ENCODE data around the gene CTBP2.
"Not testable (repeated sequence)": the region's sequence is repeated elsewhere in the genome, so short reads cannot be mapped to it uniquely, and the experiment has no call there.

The CTBP2 gene

GRCh38 chr10:125199270-125199669, 38.9 kb upstream of the CTBP2 start:
- Histone ChIP-seq H3K4me3 (ENCODE audit: low read length) (no peak overlapping the region), H3K36me3 (ENCODE audit: insufficient read depth, low read length) (no peaks in the 10 kb centered on the region), H3K27me3 (ENCODE audit: control insufficient read depth, insufficient read depth, low read length) (peaks cover 5% of the 10 kb centered on the region), H3K4me1 (ENCODE audit: control insufficient read depth, insufficient read depth, low read length) (no peaks in the 10 kb centered on the region), H3K9me3 (replicated peaks; ENCODE audit: low read length) (no peaks in the 10 kb centered on the region), H3K9ac (ENCODE audit: low read depth, low read length) (no peak overlapping the region), H3K4me2 (ENCODE audit: low read length) (no peak overlapping the region)

GRCh38 chr10:125194814-125195213, 34.5 kb upstream of the CTBP2 start:
- Histone ChIP-seq H3K4me2 (ENCODE audit: low read length) (no peak overlapping the region), H3K4me3 (ENCODE audit: low read length) (no peak overlapping the region), H3K36me3 (ENCODE audit: insufficient read depth, low read length) (no peaks in the 10 kb centered on the region), H3K4me1 (ENCODE audit: control insufficient read depth, insufficient read depth, low read length) (no peaks in the 10 kb centered on the region), H3K9ac (ENCODE audit: low read depth, low read length) (no peak overlapping the region), H3K27me3 (ENCODE audit: control insufficient read depth, insufficient read depth, low read length) (peaks cover 4% of the 10 kb centered on the region), H3K9me3 (replicated peaks; ENCODE audit: low read length) (no peaks in the 10 kb centered on the region)

GRCh38 chr10:125193306-125193877, 33.0 kb upstream of the CTBP2 start:
- peaks cover 8% of the 10 kb centered on the region for H3K27me3 ChIP-seq (ENCODE audit: control insufficient read depth, insufficient read depth, low read length)
- no peak overlapping the region for H3K9ac ChIP-seq (ENCODE audit: low read depth, low read length)
- H3K4me3 ChIP-seq (ENCODE audit: low read length) = no peak overlapping the region
- H3K4me2 ChIP-seq (ENCODE audit: low read length) = no peak overlapping the region
- no peaks in the 10 kb centered on the region for H3K9me3 ChIP-seq (replicated peaks; ENCODE audit: low read length)
- H3K4me1 ChIP-seq (ENCODE audit: control insufficient read depth, insufficient read depth, low read length) = no peaks in the 10 kb centered on the region
- H3K36me3 ChIP-seq (ENCODE audit: insufficient read depth, low read length) = no peaks in the 10 kb centered on the region

- Histone ChIP-seq H3K27me3 (ENCODE audit: control insufficient read depth, insufficient read depth, low read length) (peaks cover 8% of the 10 kb centered on the region), H3K9me3 (replicated peaks; ENCODE audit: low read length) (no peaks in the 10 kb centered on the region), H3K36me3 (ENCODE audit: insufficient read depth, low read length) (no peaks in the 10 kb centered on the region), H3K4me1 (ENCODE audit: control insufficient read depth, insufficient read depth, low read length) (no peaks in the 10 kb centered on the region), H3K9ac (ENCODE audit: low read depth, low read length) (no peak overlapping the region), H3K4me2 (ENCODE audit: low read length) (no peak overlapping the region), H3K4me3 (ENCODE audit: low read length) (no peak overlapping the region)
Observed at GRCh38 chr10:125192620-125193019, 32.3 kb upstream of the CTBP2 start.

- H3K9ac ChIP-seq (ENCODE audit: low read depth, low read length) = no peak overlapping the region
- no peak overlapping the region for H3K4me3 ChIP-seq (ENCODE audit: low read length)
- peaks cover 8% of the 10 kb centered on the region for H3K27me3 ChIP-seq (ENCODE audit: control insufficient read depth, insufficient read depth, low read length)
- no peaks in the 10 kb centered on the region for H3K9me3 ChIP-seq (replicated peaks; ENCODE audit: low read length)
- H3K4me1 ChIP-seq (ENCODE audit: control insufficient read depth, insufficient read depth, low read length) = no peaks in the 10 kb centered on the region
- H3K36me3 ChIP-seq (ENCODE audit: insufficient read depth, low read length) = no peaks in the 10 kb centered on the region
- H3K4me2 ChIP-seq (ENCODE audit: low read length) = no peak overlapping the region
Observed at GRCh38 chr10:125192005-125192404, 31.6 kb upstream of the CTBP2 start.

GRCh38 chr10:125190946-125191345, 30.6 kb upstream of the CTBP2 start:
- Histone ChIP-seq H3K9me3 (replicated peaks; ENCODE audit: low read length) (no peaks in the 10 kb centered on the region), H3K4me1 (ENCODE audit: control insufficient read depth, insufficient read depth, low read length) (no peaks in the 10 kb centered on the region), H3K4me2 (ENCODE audit: low read length) (no peak overlapping the region), H3K36me3 (ENCODE audit: insufficient read depth, low read length) (no peaks in the 10 kb centered on the region), H3K27me3 (ENCODE audit: control insufficient read depth, insufficient read depth, low read length) (peaks cover 8% of the 10 kb centered on the region), H3K9ac (ENCODE audit: low read depth, low read length) (no peak overlapping the region), H3K4me3 (ENCODE audit: low read length) (no peak overlapping the region)

GRCh38 chr10:125190414-125190813, 30.1 kb upstream of the CTBP2 start:
- Histone ChIP-seq H3K4me1 (ENCODE audit: control insufficient read depth, insufficient read depth, low read length) (no peaks in the 10 kb centered on the region), H3K9ac (ENCODE audit: low read depth, low read length) (no peak overlapping the region), H3K4me2 (ENCODE audit: low read length) (no peak overlapping the region)

GRCh38 chr10:125189162-125189561, 28.8 kb upstream of the CTBP2 start:
- Histone ChIP-seq H3K36me3 (ENCODE audit: insufficient read depth, low read length) (no peaks in the 10 kb centered on the region), H3K9ac (ENCODE audit: low read depth, low read length) (no peak overlapping the region), H3K9me3 (replicated peaks; ENCODE audit: low read length) (no peaks in the 10 kb centered on the region), H3K4me1 (ENCODE audit: control insufficient read depth, insufficient read depth, low read length) (no peaks in the 10 kb centered on the region), H3K4me2 (ENCODE audit: low read length) (no peak overlapping the region), H3K4me3 (ENCODE audit: low read length) (no peak overlapping the region), H3K27me3 (ENCODE audit: control insufficient read depth, insufficient read depth, low read length) (peaks cover 12% of the 10 kb centered on the region)

More at GRCh38 chr10:125190414-125190813, 30.1 kb upstream of the CTBP2 start:
- Histone ChIP-seq H3K27me3 (ENCODE audit: control insufficient read depth, insufficient read depth, low read length) (peaks cover 11% of the 10 kb centered on the region), H3K9me3 (replicated peaks; ENCODE audit: low read length) (no peaks in the 10 kb centered on the region), H3K4me3 (ENCODE audit: low read length) (no peak overlapping the region), H3K36me3 (ENCODE audit: insufficient read depth, low read length) (no peaks in the 10 kb centered on the region)

- Histone ChIP-seq H3K9ac (ENCODE audit: low read depth, low read length) (no peak overlapping the region), H3K9me3 (replicated peaks; ENCODE audit: low read length) (no peaks in the 10 kb centered on the region), H3K4me2 (ENCODE audit: low read length) (no peak overlapping the region), H3K4me3 (ENCODE audit: low read length) (no peak overlapping the region), H3K4me1 (ENCODE audit: control insufficient read depth, insufficient read depth, low read length) (no peaks in the 10 kb centered on the region), H3K27me3 (ENCODE audit: control insufficient read depth, insufficient read depth, low read length) (peaks cover 12% of the 10 kb centered on the region), H3K36me3 (ENCODE audit: insufficient read depth, low read length) (no peaks in the 10 kb centered on the region)
Observed at GRCh38 chr10:125187238-125188194, 27.2 kb upstream of the CTBP2 start.

GRCh38 chr10:125186431-125187170, 26.2 kb upstream of the CTBP2 start:
- Histone ChIP-seq H3K4me2 (ENCODE audit: low read length) (no peak overlapping the region), H3K36me3 (ENCODE audit: insufficient read depth, low read length) (no peaks in the 10 kb centered on the region), H3K27me3 (ENCODE audit: control insufficient read depth, insufficient read depth, low read length) (peaks cover 12% of the 10 kb centered on the region), H3K9ac (ENCODE audit: low read depth, low read length) (no peak overlapping the region), H3K4me3 (ENCODE audit: low read length) (no peak overlapping the region), H3K4me1 (ENCODE audit: control insufficient read depth, insufficient read depth, low read length) (no peaks in the 10 kb centered on the region), H3K9me3 (replicated peaks; ENCODE audit: low read length) (no peaks in the 10 kb centered on the region)

- not testable (repeated sequence) for H3K4me1 ChIP-seq (ENCODE audit: control insufficient read depth, insufficient read depth, low read length); H3K4me2 ChIP-seq (ENCODE audit: low read length); H3K9ac ChIP-seq (ENCODE audit: low read depth, low read length); H3K4me3 ChIP-seq (ENCODE audit: low read length); H3K36me3 ChIP-seq (ENCODE audit: insufficient read depth, low read length); H3K9me3 ChIP-seq (replicated peaks; ENCODE audit: low read length)
- H3K27me3 ChIP-seq (ENCODE audit: control insufficient read depth, insufficient read depth, low read length) = peaks cover 17% of the 10 kb centered on the region
Observed at GRCh38 chr10:125179107-125179506, 18.7 kb upstream of the CTBP2 start.
